AG04449 (cell line): Measurements from ENCODE around the gene CCDC183.

ENCODE experiments used
- CTCF ChIA-PET: fragments of 350-600 bp; formaldehyde crosslinking; extraction: SDS; loops from one replicate; lab custom pipeline; 2021; ENCODE audit warnings: antibody characterized with exemption; lab: Yijun Ruan, JAX
- POLR2A ChIA-PET: fragments of 400-600, 350-600 bp; formaldehyde crosslinking; extraction: SDS; loops from one replicate; lab custom pipeline; 2020; ENCODE audit warnings: antibody characterized with exemption, inconsistent platforms; lab: Yijun Ruan, JAX
- DNase-seq: peaks from one replicate; pipeline ENCODE4 v3.0.0-alpha.2; 2010; ENCODE audit warnings: low read depth, low spot score
- H3K4me3 ChIP-seq: 2 replicates; pipeline ENCODE4 v1.5.1; 2011; ENCODE audit warnings: low read depth, mild to moderate bottlenecking, control low read depth, low read length
- TF ChIP-seq, protein P1 (sequence below): IDR thresholded peaks from one replicate; pipeline ENCODE4 v1.5.1; 2011; ENCODE audit warnings: mild to moderate bottlenecking, moderate library complexity, low read length, control low read depth, inconsistent platforms; ENCODE audit not compliant: insufficient read depth; ENCODE audit errors: missing control alignments

Gene CCDC183

DNA sequence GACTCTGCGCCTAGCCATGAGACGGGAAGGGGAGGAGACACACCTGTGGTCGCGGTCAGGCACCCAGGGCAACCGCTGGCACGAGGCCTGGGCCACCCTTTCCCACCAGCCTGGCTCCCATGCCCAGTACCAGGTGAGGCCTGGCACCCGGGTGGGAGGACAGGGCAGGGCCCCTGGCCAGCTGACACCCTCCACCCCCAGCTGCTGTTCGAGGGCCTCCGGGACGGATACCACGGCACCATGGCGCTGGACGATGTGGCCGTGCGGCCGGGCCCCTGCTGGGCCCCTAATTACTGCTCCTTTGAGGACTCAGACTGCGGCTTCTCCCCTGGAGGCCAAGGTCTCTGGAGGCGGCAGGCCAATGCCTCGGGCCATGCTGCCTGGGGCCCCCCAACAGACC, 61.0 kb downstream of the CCDC183 start:
- no peak for DNase-seq
- H3K4me3 ChIP-seq, result no peak overlapping the region
- CTCF ChIA-PET, result interaction anchor here (1.1 kb wide), 1 partner anchor 25 kb away, joined by 3 read pairs; no protein-coding TSS in a partner anchor
- POLR2A ChIA-PET, result interaction anchor here (0.9 kb wide), 1 partner anchor 86 kb away, joined by 3 read pairs; no protein-coding TSS in a partner anchor
- TF ChIP-seq, protein P1, sequence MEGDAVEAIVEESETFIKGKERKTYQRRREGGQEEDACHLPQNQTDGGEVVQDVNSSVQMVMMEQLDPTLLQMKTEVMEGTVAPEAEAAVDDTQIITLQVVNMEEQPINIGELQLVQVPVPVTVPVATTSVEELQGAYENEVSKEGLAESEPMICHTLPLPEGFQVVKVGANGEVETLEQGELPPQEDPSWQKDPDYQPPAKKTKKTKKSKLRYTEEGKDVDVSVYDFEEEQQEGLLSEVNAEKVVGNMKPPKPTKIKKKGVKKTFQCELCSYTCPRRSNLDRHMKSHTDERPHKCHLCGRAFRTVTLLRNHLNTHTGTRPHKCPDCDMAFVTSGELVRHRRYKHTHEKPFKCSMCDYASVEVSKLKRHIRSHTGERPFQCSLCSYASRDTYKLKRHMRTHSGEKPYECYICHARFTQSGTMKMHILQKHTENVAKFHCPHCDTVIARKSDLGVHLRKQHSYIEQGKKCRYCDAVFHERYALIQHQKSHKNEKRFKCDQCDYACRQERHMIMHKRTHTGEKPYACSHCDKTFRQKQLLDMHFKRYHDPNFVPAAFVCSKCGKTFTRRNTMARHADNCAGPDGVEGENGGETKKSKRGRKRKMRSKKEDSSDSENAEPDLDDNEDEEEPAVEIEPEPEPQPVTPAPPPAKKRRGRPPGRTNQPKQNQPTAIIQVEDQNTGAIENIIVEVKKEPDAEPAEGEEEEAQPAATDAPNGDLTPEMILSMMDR, result no peak
